ENCODE data around the gene KY.

KY gene

GRCh38 chr3:134677196-134677986 lies 26.6 kb upstream of the KY start:
- Histone ChIP-seq H3K36me3 (no peaks in the 10 kb centered on the region), H3K9me3 (peaks cover 0 to 16% (median 11%) of the 10 kb centered on the region in 3 donors), H3K4me1 (peaks cover 0 to 10% (median 3%) of the 10 kb centered on the region in 4 donors), H3K27ac (no peak overlapping the region), H3K27me3 (no peaks in the 10 kb centered on the region), H3K4me3 (no peak overlapping the region)
- peak; percentile 56 to 65 for TF ChIP-seq CTCF (IDR thresholded peaks at IDR 0.05)
- no peak for DNase-seq
- intact Hi-C loops (cut with DNase I; ENCODE audit: low total_unique reads), result loop anchor here (5.0 kb wide), 1 partner anchor 75 kb away; no protein-coding TSS in a partner anchor

- H3K4me3 ChIP-seq, result no peak overlapping the region
- H3K4me1 ChIP-seq, result peaks cover 0 to 10% (median 3%) of the 10 kb centered on the region in 4 donors
- no peak overlapping the region for H3K27ac ChIP-seq
- DNase-seq, result no peak
- intact Hi-C loops (cut with DNase I; ENCODE audit: low total_unique reads), result loop anchor here (5.0 kb wide), 1 partner anchor 73 kb away; no protein-coding TSS in a partner anchor
- H3K27me3 ChIP-seq, result no peaks in the 10 kb centered on the region
- no peaks in the 10 kb centered on the region for H3K36me3 ChIP-seq
- peaks cover 0 to 16% (median 11%) of the 10 kb centered on the region in 3 donors for H3K9me3 ChIP-seq
- no peak for TF ChIP-seq CTCF (IDR thresholded peaks at IDR 0.05)
These were observed 25.0 kb upstream of the KY start for GRCh38 chr3:134675726-134676256.

- no peaks in the 10 kb centered on the region for H3K36me3 ChIP-seq
- H3K27me3 ChIP-seq, result no peaks in the 10 kb centered on the region
- no peak for DNase-seq
- intact Hi-C loops (cut with DNase I; ENCODE audit: low total_unique reads), result no loop called here
- no peak overlapping the region for H3K4me3 ChIP-seq
- peaks cover 0 to 16% (median 11%) of the 10 kb centered on the region in 3 donors for H3K9me3 ChIP-seq
- no peak overlapping the region for H3K27ac ChIP-seq
- TF ChIP-seq CTCF (IDR thresholded peaks at IDR 0.05), result no peak
- peaks cover 0 to 3% (median 1%) of the 10 kb centered on the region in 4 donors for H3K4me1 ChIP-seq
These were observed 21.7 kb upstream of the KY start for GRCh38 chr3:134672571-134672970.

- Histone ChIP-seq H3K27me3 (no peaks in the 10 kb centered on the region), H3K9me3 (no peaks in the 10 kb centered on the region), H3K36me3 (no peaks in the 10 kb centered on the region), H3K4me1 (peaks cover 0 to 17% (median 10%) of the 10 kb centered on the region in 4 donors), H3K27ac (no peak overlapping the region), H3K4me3 (no peak overlapping the region)
- intact Hi-C loops (cut with DNase I; ENCODE audit: low total_unique reads), result no loop called here
- TF ChIP-seq CTCF (IDR thresholded peaks at IDR 0.05), result no peak
- no peak for DNase-seq
These were observed 17.1 kb upstream of the KY start for GRCh38 chr3:134667956-134668355.

- DNase-seq, result no peak
- no peaks in the 10 kb centered on the region for H3K9me3 ChIP-seq
- no peak overlapping the region for H3K4me3 ChIP-seq
- no peaks in the 10 kb centered on the region for H3K36me3 ChIP-seq
- H3K27ac ChIP-seq, result no peak overlapping the region
- no peaks in the 10 kb centered on the region for H3K27me3 ChIP-seq
- peaks cover 0 to 17% (median 10%) of the 10 kb centered on the region in 4 donors for H3K4me1 ChIP-seq
- no peak for TF ChIP-seq CTCF (IDR thresholded peaks at IDR 0.05)
- intact Hi-C loops (cut with DNase I; ENCODE audit: low total_unique reads), result no loop called here
These were observed 16.6 kb upstream of the KY start for GRCh38 chr3:134667406-134667805.

All from tibial artery (tissue), 4 donors.